DND-41 (cell line): Measurements from ENCODE around the gene TIMP1.
A peak's percentile ranks its signal among the peaks of the same experiment; 100 is the strongest.

Source experiments
- ATAC-seq: fragments of 200-7000 bp; cut with Tn5 transposase; 3 replicates; pipeline ENCODE4 v1.9.1; 2021; ENCODE audit warnings: low read depth; ENCODE audit not compliant: insufficient read depth
- DNase-seq: peaks from one replicate; pipeline ENCODE4 v3.0.0-alpha.2; 2020
- H2AFZ ChIP-seq: 2 replicates; pipeline ENCODE4 v1.6.0; 2012; ENCODE audit warnings: low read depth, low read length
- H3K27ac ChIP-seq: 2 replicates; pipeline ENCODE4 v1.5.1; 2012; ENCODE audit warnings: low read length, inconsistent platforms
- H3K27me3 ChIP-seq: fragments of 200-600 bp; sonication (generic); 2 replicates; pipeline ENCODE4 v1.6.0; 2012; ENCODE audit warnings: low read length, mild to moderate bottlenecking, inconsistent platforms; ENCODE audit not compliant: insufficient read depth, poor library complexity
- H3K36me3 ChIP-seq: 2 replicates; pipeline ENCODE4 v1.5.1; 2012; ENCODE audit warnings: low read length, inconsistent platforms; ENCODE audit not compliant: insufficient read depth
- H3K4me1 ChIP-seq: 2 replicates; pipeline ENCODE4 v1.5.1; 2012; ENCODE audit warnings: mild to moderate bottlenecking, low read length; ENCODE audit not compliant: insufficient read depth
- H3K4me2 ChIP-seq: 2 replicates; pipeline ENCODE4 v1.6.0; 2012; ENCODE audit warnings: mild to moderate bottlenecking, moderate library complexity, low read length, inconsistent platforms; ENCODE audit not compliant: insufficient read depth
- H3K4me3 ChIP-seq, 2 experiments: fragments of 200-600 bp in 1 of 2; shearing (Covaris generic) in 1 of 2; 2 replicates each; pipeline ENCODE4 v1.5.1; 2012 to 2016; ENCODE audit warnings: inconsistent platforms in 2 of 2, low read length in 2 of 2, mild to moderate bottlenecking in 2 of 2, low read depth in 1 of 2, moderate library complexity in 1 of 2
- H3K79me2 ChIP-seq: 2 replicates; pipeline ENCODE4 v1.6.0; 2012; ENCODE audit warnings: low read length, inconsistent platforms; ENCODE audit not compliant: insufficient read depth
- H3K9ac ChIP-seq: 2 replicates; pipeline ENCODE4 v1.6.0; 2012; ENCODE audit warnings: low read depth, mild to moderate bottlenecking, inconsistent platforms, low read length, moderate library complexity
- H3K9me3 ChIP-seq: 2 replicates; pipeline ENCODE4 v1.5.1; 2012; ENCODE audit warnings: low read length, moderate library complexity, mild to moderate bottlenecking, inconsistent platforms; ENCODE audit not compliant: insufficient read depth, severe bottlenecking
- H4K20me1 ChIP-seq: 2 replicates; pipeline ENCODE4 v1.6.0; 2012; ENCODE audit warnings: low read length; ENCODE audit not compliant: insufficient read depth
- EZH2 ChIP-seq: IDR thresholded peaks from 3 replicates; pipeline ENCODE4 v1.6.1; 2012; ENCODE audit warnings: borderline replicate concordance, low read depth, mild to moderate bottlenecking, moderate library complexity, low read length, inconsistent platforms; ENCODE audit not compliant: severe bottlenecking
- TF ChIP-seq, protein P1 (sequence below): IDR thresholded peaks from 2 replicates; pipeline ENCODE4 v1.5.1; 2012; ENCODE audit warnings: borderline replicate concordance, low read length, moderate library complexity, mild to moderate bottlenecking; ENCODE audit not compliant: poor library complexity, severe bottlenecking; ENCODE audit errors: extremely low read depth

TIMP1 gene

DNA sequence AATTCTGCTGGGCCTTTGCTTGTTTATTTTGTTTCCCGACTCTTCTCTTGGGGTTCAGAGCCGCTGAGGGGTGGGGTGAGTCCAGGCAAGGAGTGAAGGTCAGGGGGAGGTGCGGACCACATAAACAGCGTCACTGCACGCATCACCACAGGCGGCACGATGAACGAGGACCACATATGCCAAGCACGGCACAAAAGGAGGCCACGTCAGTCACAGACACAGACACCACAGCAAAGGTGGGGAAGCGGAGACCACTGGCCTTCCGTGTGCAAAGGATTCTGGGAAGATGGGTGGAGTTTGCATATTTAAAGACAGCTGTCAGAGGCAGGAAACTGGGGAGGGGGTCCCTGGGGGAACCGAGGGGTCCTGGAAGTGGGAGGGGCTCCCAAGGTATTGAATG lies 10.3 kb upstream of the TIMP1 start:
- no peak for TF ChIP-seq EZH2
- TF ChIP-seq, protein P1, sequence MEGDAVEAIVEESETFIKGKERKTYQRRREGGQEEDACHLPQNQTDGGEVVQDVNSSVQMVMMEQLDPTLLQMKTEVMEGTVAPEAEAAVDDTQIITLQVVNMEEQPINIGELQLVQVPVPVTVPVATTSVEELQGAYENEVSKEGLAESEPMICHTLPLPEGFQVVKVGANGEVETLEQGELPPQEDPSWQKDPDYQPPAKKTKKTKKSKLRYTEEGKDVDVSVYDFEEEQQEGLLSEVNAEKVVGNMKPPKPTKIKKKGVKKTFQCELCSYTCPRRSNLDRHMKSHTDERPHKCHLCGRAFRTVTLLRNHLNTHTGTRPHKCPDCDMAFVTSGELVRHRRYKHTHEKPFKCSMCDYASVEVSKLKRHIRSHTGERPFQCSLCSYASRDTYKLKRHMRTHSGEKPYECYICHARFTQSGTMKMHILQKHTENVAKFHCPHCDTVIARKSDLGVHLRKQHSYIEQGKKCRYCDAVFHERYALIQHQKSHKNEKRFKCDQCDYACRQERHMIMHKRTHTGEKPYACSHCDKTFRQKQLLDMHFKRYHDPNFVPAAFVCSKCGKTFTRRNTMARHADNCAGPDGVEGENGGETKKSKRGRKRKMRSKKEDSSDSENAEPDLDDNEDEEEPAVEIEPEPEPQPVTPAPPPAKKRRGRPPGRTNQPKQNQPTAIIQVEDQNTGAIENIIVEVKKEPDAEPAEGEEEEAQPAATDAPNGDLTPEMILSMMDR: no peak
- Histone ChIP-seq H3K27me3 (no peaks in the 10 kb centered on the region), H3K4me1 (no peaks in the 10 kb centered on the region), H2AFZ (no peak overlapping the region), H3K36me3 (peaks cover 41% of the 10 kb centered on the region), H3K4me2 (no peak overlapping the region), H4K20me1 (peaks cover under 1% of the 10 kb centered on the region; the same call in 1 of the 2 replicates), H3K27ac (no peak overlapping the region), H3K79me2 (no peaks in the 10 kb centered on the region), H3K9me3 (no peaks in the 10 kb centered on the region), H3K9ac (no peak overlapping the region), H3K4me3 (no peak overlapping the region)
- DNase-seq (no peak), ATAC-seq (no peak)

DNA sequence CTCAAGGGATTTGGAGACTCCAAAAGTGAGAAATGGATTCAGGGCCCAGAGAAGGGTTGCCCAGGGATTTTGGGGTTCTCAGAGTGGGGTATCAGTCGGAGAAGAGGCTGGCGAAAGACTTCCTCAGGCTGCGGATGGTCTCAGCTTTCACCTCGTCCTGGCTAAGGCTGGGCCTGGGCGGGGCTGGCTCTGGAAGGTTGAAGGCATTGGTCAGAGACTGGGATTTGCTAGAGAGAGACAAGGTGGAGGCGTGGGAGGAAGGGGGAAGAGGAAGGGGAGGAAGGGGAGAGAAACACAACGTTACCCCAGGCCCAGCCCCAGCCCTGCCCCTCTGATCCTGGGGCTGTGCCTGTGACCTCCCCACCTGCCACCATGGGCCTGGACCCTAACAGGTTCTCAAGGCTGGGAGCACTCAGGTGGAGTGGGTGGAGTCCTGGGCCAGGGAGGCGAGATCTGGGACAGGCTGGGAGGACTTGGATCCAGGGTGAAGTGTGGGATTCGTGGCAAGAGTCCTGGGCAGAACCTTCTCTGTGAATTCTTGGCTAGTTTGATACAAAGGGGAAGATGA lies 9.4 kb upstream of the TIMP1 start:
- Histone ChIP-seq H3K27me3 (no peaks in the 10 kb centered on the region), H3K36me3 (peaks cover 32% of the 10 kb centered on the region), H3K4me1 (no peaks in the 10 kb centered on the region), H3K9ac (no peak overlapping the region), H2AFZ (no peak overlapping the region), H3K79me2 (no peaks in the 10 kb centered on the region), H3K4me2 (no peak overlapping the region), H3K9me3 (no peaks in the 10 kb centered on the region), H3K27ac (no peak overlapping the region), H4K20me1 (no peaks in the 10 kb centered on the region), H3K4me3 (no peak overlapping the region)
- TF ChIP-seq, protein P1: no peak
- no peak for TF ChIP-seq EZH2
- ATAC-seq (peak; percentile 18; the same call in 1 of the 3 replicates), DNase-seq (no peak)

DNA sequence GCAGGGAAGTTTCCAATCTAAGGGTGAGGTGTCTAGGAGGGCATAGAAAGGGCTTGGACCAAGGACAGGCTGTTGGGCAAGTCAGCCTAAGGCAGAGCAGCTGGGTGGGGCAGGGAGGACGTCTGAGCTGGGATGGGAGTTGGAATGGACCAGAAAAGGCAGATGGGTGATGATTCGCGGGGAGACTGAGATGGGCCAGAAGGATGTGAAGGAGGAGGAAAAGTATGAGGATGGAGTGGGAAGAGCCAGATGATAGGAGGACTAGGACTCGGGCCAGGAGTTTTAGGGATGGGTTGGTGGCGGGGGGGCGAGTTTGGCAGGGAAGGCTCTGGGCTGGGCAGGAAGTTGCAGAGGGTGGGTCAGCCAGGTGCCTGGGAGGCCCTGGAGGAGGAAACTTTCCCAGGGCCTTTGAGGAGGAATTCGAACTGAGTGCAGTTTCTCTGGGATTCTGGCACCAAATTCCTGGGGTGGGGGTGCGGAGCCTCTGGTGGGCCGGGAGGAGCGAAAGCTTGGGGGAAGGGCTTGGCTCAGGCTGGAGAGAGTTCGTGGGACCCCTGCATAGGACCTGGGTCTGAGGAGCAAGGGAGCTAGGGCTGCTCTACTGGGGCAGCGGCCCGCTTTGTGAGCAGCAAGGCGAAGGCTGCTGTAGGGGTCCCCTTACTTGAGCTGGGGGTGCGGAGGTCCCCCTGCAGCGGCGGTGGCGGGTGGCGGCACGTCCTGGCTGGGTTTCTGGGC lies 8.7 kb upstream of the TIMP1 start:
- TF ChIP-seq, protein P1: no peak
- TF ChIP-seq EZH2: no peak
- Histone ChIP-seq H3K36me3 (peaks cover 25% of the 10 kb centered on the region), H3K9ac (no peak overlapping the region), H3K4me2 (no peak overlapping the region), H4K20me1 (no peaks in the 10 kb centered on the region), H3K27me3 (no peaks in the 10 kb centered on the region), H3K9me3 (no peaks in the 10 kb centered on the region), H2AFZ (no peak overlapping the region), H3K4me3 (no peak overlapping the region), H3K4me1 (no peaks in the 10 kb centered on the region), H3K27ac (no peak overlapping the region), H3K79me2 (no peaks in the 10 kb centered on the region)
- DNase-seq (no peak), ATAC-seq (0 out of 3 replicates have a peak, but pooled peaks have one; percentile 12)

- Histone ChIP-seq H3K4me2 (no peak overlapping the region), H4K20me1 (no peaks in the 10 kb centered on the region), H3K9ac (no peak overlapping the region), H3K27ac (no peak overlapping the region), H2AFZ (no peak overlapping the region), H3K79me2 (no peaks in the 10 kb centered on the region), H3K4me1 (no peaks in the 10 kb centered on the region), H3K27me3 (no peaks in the 10 kb centered on the region), H3K4me3 (no peak overlapping the region), H3K36me3 (peaks cover 19% of the 10 kb centered on the region), H3K9me3 (no peaks in the 10 kb centered on the region)
- TF ChIP-seq, protein P1: no peak
- no peak for TF ChIP-seq EZH2
- DNase-seq: no peak
- ATAC-seq: no peak
These were observed 8.1 kb upstream of the TIMP1 start for GRCh38 chrX:47574076-47574546.
